T-helper 1 cell (primary cell): ENCODE measurements around the gene MAPKAP1.
A peak's percentile ranks its signal among the peaks of the same experiment; 100 is the strongest.

Experiments used
- DNase-seq, 5 donors: peaks; one replicate each; pipeline ENCODE4 v3.0.0-alpha.2; 2012 to 2020

MAPKAP1 gene

GRCh38 chr9:125638239-125639045 is 68.6 kb downstream of the MAPKAP1 start:
- DNase-seq = no peak

GRCh38 chr9:125637241-125637640 is 69.8 kb downstream of the MAPKAP1 start:
- no peak for DNase-seq

GRCh38 chr9:125635888-125636287 is 71.1 kb downstream of the MAPKAP1 start:
- DNase-seq = no peak

GRCh38 chr9:125634040-125634717 is 72.8 kb downstream of the MAPKAP1 start:
- no peak for DNase-seq

GRCh38 chr9:125633116-125633745 is 73.8 kb downstream of the MAPKAP1 start:
- DNase-seq = no peak

DNA sequence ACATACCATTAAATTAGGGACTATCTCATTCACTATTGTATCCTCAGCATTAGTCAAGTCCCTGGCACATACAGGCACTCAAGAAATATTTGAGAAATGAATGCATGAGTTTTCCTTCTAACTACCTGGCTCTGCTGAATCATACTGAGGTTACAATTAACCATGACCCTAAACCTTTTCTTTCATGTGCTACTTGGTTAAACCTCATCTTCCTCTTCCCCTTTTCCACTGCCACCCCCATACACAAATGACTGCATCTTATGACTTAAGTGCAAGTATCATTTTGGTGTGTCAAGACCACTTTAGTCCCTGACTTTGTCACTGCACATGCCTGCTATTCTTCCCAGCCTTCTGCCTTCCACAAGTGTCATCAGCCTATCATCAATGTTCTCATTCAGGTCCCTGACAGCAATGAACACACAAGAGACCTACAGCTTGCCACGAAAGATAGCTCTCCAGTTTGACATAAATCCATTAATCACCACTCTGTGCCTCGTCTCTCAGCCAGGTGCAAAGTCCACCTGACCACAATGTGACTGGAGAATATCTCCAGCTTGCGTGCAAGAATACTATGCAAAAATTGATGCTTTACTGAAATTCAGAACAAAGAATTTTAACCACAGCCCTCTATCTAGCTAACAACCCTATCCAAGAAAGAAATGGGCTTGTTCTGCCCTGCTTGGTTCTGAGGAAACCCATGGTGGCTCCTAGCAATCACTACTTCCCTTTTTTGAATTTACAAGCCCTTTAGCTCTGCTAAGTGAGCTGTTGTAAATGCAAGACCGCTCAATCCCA is 74.5 kb downstream of the MAPKAP1 start:
- DNase-seq = peak in 1 of 5 donors; percentile 32

GRCh38 chr9:125631391-125632085 is 75.5 kb downstream of the MAPKAP1 start:
- DNase-seq = peak in 1 of 5 donors; percentile 26

- no peak for DNase-seq
Measured at GRCh38 chr9:125630436-125630835, 76.6 kb downstream of the MAPKAP1 start.

DNA sequence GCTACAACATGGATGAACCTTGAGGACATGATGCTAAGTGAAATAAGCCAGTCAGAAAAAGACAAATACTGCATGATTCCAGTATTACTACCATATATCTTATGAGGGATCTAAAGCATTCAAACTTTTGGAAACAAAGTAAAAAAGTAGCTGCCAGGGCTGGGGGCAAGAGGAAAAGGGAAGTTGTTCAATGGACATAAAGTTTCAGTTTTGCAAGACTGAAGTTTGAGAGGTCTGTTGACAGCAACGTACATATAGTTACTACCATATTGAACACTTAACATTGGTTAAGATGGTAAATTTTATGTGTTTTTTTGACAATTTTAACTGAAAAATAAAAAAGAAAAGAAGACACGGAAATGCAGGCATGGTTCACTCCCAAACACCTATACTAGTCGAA is 77.6 kb downstream of the MAPKAP1 start:
- no peak for DNase-seq

DNA sequence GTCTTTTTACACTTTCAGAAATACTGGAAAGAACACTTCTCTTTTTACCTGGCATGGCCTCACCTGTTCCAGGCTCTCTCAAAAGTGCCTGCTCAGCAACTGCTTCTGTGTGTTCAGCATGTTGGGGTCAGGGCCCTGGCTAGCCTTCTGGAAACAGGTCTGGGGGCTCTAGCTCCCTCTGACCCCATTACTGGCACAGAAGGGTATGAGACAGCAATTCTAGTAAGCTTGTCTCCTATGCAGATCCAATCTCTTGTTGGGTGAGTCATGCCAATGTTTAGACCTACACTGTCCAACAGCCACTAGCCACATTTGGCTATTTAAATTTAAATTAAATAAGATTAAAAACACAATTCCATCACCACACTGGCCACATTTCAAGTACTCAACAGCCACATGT is 80.8 kb downstream of the MAPKAP1 start:
- no peak for DNase-seq

- DNase-seq = no peak
Measured at GRCh38 chr9:125621170-125621569, 85.8 kb downstream of the MAPKAP1 start.

- DNase-seq = no peak
Measured at GRCh38 chr9:125620216-125620615, 86.8 kb downstream of the MAPKAP1 start.

DNA sequence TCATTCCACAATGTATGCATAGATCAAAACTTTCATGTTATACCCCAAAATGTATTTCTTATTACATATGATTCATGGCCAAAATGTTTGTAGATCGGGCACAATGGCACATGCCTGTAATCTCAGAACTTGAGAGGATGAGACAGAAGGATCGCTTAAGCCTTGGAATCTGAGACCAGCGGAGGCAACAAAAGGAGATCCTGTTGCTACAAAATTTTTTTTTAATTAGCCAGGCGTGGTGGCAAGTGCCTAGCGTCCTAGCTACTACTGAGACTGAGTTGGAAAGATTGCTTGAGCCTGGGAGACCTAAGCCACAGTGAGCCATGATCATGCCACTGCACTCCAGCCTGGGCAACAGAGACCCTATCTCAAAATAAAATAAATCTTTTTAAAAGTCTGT is 89.9 kb downstream of the MAPKAP1 start:
- no peak for DNase-seq

DNA sequence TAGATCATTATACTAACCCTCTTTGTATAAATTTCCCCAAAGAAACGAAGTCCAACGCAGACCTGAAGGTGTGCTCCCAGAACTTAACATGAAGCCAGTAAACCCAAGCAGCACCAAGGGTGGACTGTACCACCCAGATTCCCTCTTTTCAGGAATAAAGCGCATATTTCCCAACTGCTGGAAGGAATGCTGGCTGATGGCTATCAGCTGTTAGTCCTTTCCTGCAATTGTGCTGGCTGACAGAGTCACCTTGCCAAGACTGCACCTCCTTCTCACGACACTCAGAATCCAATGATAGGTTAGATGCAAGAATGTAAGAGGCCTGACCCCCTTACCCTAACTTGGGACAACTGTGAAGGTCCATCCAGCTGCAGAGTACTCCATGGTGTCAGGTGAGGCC is 93.9 kb downstream of the MAPKAP1 start:
- DNase-seq = no peak

DNA sequence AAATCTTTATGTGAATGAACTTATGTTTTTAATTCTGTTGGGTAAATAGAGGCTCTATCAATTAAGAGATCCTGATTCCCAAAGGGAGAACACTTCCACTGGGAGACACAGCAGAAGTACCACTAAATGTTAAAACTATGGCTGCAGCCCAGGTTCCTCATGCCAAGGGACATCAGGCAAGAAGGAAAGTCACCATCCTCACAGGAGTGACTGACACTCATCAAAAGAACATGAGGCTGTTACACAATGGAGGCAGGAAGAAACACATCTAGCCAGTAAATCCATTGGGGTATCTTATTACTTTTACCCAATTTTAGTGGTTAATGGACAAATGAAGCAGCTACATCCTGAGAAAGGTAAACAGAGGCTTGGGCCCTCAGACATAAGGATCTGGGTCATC is 94.4 kb downstream of the MAPKAP1 start:
- no peak for DNase-seq

DNA sequence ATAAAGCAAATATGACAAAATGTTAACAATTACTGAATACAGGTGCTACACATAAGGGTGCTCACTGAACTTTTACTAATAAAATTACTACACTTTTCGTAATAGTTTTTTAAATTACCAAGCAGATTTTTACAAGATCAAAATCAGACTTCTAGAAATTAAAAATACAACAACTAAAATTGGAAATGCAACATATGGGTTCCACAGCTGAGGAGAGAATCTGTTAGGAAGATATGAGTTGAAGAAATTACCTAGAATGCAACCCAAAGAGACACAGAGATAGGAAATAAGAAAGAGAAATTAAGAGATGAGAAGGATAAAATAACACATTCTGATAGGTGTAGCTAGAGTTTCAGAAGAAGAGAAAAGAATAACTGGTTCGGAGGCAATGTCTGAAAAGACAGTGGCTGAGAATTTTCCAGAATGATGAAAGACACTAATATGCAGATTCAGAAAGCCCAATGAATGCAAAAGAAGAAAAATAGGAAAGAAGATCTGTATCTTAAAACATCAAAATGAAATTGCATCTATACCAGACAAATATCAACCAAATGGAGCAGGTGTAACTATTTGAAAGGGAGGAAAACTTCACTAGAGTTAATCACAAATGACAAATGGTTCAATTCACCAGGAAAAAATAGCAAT is 95.8 kb downstream of the MAPKAP1 start:
- no peak for DNase-seq

GRCh38 chr9:125609744-125610143 is 97.3 kb downstream of the MAPKAP1 start:
- DNase-seq = no peak

- DNase-seq = no peak
Measured at GRCh38 chr9:125608489-125609224, 98.4 kb downstream of the MAPKAP1 start.

DNA sequence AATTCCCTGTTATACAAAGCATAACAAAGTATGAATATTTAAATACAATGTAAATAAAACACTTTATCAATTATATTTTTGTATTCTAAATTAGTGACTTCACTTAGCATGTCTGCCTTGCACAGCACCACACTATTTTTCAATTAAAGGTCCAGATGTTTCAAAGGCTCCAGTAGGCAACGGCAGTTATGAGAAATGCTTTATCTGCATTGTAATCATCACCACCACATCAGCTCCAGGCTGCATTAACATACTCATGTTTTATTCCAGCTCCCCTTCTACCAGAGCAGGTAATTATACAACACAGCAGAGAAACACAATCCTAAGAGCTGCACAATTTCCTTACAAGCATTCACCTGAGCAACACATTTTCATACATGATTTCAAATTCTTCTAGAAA is 102.8 kb downstream of the MAPKAP1 start:
- DNase-seq = no peak

- DNase-seq = no peak
Measured at GRCh38 chr9:125603478-125604021, 103.5 kb downstream of the MAPKAP1 start.

- no peak for DNase-seq
Measured at GRCh38 chr9:125601961-125602360, 105.0 kb downstream of the MAPKAP1 start.
